GM19035 (cell line): Measurements from ENCODE around the gene METTL17.

Experiments used
- ATAC-seq: cut with Tn5 transposase; IDR thresholded peaks from one replicate; pipeline ENCODE4 v1.9.1; 2021; ENCODE audit not compliant: unreplicated experiment

METTL17 gene

GRCh38 chr14:21041676-21042433 is 52.1 kb downstream of the METTL17 start, which contains the start of gene RNASE7:
Gene RNASE7 (plus strand): TSS chr14:21042362. CDS start chr14:21042993, 631 bp downstream.
- no peak for ATAC-seq

GRCh38 chr14:21042918-21043317 is 53.1 kb downstream of the METTL17 start:
- ATAC-seq: no peak

DNA sequence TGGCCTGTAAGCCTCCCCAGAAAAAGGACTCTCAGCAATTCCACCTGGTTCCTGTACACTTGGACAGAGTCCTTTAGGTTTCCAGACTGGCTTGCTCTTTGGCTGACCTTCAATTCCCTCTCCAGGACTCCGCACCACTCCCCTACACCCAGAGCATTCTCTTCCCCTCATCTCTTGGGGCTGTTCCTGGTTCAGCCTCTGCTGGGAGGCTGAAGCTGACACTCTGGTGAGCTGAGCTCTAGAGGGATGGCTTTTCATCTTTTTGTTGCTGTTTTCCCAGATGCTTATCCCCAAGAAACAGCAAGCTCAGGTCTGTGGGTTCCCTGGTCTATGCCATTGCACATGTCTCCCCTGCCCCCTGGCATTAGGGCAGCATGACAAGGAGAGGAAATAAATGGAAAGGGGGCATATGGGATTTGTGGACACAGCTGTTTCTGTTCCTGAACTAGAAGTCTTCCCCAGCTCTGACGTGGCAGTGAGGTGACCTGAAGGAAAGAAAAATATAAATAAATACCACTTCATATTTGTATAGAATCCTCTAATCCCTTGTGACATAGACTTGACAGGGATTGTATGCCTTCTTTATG is 53.7 kb downstream of the METTL17 start:
- ATAC-seq: no peak

GRCh38 chr14:21043974-21044618 is 54.3 kb downstream of the METTL17 start:
- ATAC-seq: no peak
